ENCODE measurements around the gene CCDC88C. TPM values are rescaled to one million over a fixed set of nuclear protein-coding genes. Genes with fewer than 3 reads are reported as not detected.

The CCDC88C gene
- total RNA-seq, 4 donors from 2014 or later, result 1.1 to 2.7 (median 2.1) TPM

DNA sequence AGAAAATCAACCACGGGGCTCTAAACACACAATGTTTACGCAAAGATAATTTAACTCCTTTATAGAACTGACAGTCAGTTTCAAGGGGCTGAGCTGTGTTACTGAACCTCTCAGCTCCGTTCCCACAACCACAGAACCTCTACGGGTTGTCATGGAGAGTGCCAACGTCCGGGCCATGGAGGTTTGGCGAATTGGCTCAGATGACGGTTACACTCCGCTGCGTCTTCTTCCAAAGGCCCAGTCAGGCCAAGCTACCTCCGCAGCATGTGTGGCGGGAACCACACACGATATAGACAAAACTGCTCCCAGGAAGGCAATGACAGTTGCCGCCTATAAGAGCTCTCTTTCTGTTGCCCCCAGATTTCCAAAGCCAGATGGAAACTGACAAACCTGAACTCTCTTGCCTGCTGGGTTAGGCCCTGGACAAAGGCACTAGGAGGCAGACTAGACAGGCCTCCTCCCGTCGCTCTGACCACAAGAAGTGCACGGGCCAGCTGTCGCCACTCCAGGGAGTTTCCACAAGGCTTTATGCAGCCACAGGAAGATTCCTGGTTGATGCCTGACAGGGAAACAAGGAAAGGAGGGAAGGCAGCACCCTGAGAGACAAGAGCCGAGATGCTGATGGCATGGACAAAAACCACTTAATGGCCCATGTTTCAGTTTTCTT, 30.3 kb downstream of the CCDC88C start:
- intact Hi-C loops (cut with DNase I; ENCODE audit: low total_unique reads), result no loop called here
- Histone ChIP-seq H3K27me3 (no peaks in the 10 kb centered on the region), H3K4me1 (no peaks in the 10 kb centered on the region), H3K4me3 (no peak overlapping the region), H3K36me3 (no peaks in the 10 kb centered on the region), H3K9me3 (no peaks in the 10 kb centered on the region), H3K27ac (no peak overlapping the region)
- in situ Hi-C loops (cut with MboI; ENCODE audit: low sequenced_read_pairs in 4 of 4), result no loop called here
- ATAC-seq (no peak), DNase-seq (no peak)
- TF ChIP-seq, protein P1, sequence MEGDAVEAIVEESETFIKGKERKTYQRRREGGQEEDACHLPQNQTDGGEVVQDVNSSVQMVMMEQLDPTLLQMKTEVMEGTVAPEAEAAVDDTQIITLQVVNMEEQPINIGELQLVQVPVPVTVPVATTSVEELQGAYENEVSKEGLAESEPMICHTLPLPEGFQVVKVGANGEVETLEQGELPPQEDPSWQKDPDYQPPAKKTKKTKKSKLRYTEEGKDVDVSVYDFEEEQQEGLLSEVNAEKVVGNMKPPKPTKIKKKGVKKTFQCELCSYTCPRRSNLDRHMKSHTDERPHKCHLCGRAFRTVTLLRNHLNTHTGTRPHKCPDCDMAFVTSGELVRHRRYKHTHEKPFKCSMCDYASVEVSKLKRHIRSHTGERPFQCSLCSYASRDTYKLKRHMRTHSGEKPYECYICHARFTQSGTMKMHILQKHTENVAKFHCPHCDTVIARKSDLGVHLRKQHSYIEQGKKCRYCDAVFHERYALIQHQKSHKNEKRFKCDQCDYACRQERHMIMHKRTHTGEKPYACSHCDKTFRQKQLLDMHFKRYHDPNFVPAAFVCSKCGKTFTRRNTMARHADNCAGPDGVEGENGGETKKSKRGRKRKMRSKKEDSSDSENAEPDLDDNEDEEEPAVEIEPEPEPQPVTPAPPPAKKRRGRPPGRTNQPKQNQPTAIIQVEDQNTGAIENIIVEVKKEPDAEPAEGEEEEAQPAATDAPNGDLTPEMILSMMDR (IDR thresholded peaks at IDR 0.05 in 4 of 5, conservative IDR thresholded peaks at IDR 0.05 in 1 of 5), result no peak
- TF ChIP-seq POLR2A (IDR thresholded peaks at IDR 0.05), result no peak

DNA sequence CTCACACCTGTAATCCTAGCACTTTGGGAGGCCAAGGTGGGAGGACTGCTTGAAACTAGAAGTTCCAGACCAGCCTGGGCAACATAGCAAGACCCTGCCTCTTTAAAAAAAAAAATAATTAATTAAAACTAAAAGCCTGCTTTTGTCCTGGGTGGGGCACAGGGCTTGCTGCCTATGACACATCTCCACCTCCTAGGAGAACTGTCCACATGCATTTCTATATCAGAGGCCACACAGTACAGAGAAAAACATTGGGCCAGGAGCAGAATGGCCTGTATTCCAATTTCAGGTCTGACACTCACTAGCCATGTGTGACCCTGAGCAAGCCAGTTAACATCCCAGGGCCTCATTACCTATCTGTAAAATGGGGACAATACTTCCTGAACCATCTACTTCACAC, 31.9 kb downstream of the CCDC88C start:
- H3K27ac ChIP-seq, result no peak overlapping the region
- TF ChIP-seq POLR2A (IDR thresholded peaks at IDR 0.05), result no peak
- intact Hi-C loops (cut with DNase I; ENCODE audit: low total_unique reads) (no loop called here), in situ Hi-C loops (cut with MboI; ENCODE audit: low sequenced_read_pairs in 4 of 4) (no loop called here)
- DNase-seq (no peak), ATAC-seq (no peak)
- no peaks in the 10 kb centered on the region for H3K27me3 ChIP-seq
- no peaks in the 10 kb centered on the region for H3K4me1 ChIP-seq
- no peaks in the 10 kb centered on the region for H3K36me3 ChIP-seq
- no peaks in the 10 kb centered on the region for H3K9me3 ChIP-seq
- H3K4me3 ChIP-seq, result no peak overlapping the region

DNA sequence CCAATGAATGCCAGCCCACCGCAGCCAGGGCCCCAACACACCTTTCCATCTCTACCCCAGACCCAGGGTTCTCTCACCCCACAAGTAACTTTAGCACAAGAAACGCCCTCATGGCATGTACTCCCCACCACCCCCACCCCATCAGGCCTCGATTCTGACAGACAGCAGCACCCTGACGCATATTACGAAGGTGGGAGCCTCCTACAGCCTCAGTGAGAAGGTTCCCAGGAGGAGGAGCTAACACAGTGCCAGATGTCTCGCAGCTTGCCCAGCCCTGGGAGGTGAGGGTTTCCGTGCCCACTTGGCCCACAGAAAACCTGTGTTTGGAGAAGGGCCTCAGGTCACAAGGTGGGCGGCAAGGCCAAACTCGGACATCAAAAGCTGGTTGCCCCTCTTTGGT, 32.4 kb downstream of the CCDC88C start:
- intact Hi-C loops (cut with DNase I; ENCODE audit: low total_unique reads), result no loop called here
- Histone ChIP-seq H3K9me3 (no peaks in the 10 kb centered on the region), H3K27me3 (no peaks in the 10 kb centered on the region), H3K4me3 (no peak overlapping the region), H3K27ac (no peak overlapping the region), H3K36me3 (no peaks in the 10 kb centered on the region), H3K4me1 (no peaks in the 10 kb centered on the region)
- TF ChIP-seq, protein P1 (IDR thresholded peaks at IDR 0.05 in 4 of 5, conservative IDR thresholded peaks at IDR 0.05 in 1 of 5), result no peak
- TF ChIP-seq POLR2A (IDR thresholded peaks at IDR 0.05), result no peak
- DNase-seq, result no peak
- in situ Hi-C loops (cut with MboI; ENCODE audit: low sequenced_read_pairs in 4 of 4), result no loop called here
- ATAC-seq, result no peak

DNA sequence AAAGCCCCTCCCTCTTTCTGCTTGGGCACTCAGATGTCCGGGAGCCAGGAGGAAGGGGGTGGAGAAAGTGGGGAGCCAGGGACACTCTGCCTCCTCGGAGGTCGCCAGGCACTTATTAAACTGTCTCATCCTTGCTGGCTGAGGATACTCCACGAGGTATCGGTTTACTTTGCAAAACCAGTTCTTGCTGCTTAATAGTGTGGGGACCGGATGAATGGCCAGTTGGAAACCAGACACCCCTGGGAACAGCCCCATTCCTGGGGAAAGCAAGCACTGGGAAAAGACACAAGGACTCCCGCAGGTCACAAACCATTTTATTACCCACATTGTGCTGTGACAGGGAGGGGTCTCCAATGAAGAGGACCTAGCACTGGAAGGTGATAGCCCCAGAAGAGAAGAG, 34.2 kb downstream of the CCDC88C start:
- in situ Hi-C loops (cut with MboI; ENCODE audit: low sequenced_read_pairs in 4 of 4), result no loop called here
- Histone ChIP-seq H3K4me1 (peaks cover 0 to 4% of the 10 kb centered on the region in 2 donors), H3K36me3 (no peaks in the 10 kb centered on the region), H3K4me3 (no peak overlapping the region), H3K9me3 (no peaks in the 10 kb centered on the region), H3K27me3 (no peaks in the 10 kb centered on the region), H3K27ac (no peak overlapping the region)
- intact Hi-C loops (cut with DNase I; ENCODE audit: low total_unique reads), result no loop called here
- no peak for DNase-seq
- no peak for TF ChIP-seq POLR2A (IDR thresholded peaks at IDR 0.05)
- no peak for ATAC-seq

DNA sequence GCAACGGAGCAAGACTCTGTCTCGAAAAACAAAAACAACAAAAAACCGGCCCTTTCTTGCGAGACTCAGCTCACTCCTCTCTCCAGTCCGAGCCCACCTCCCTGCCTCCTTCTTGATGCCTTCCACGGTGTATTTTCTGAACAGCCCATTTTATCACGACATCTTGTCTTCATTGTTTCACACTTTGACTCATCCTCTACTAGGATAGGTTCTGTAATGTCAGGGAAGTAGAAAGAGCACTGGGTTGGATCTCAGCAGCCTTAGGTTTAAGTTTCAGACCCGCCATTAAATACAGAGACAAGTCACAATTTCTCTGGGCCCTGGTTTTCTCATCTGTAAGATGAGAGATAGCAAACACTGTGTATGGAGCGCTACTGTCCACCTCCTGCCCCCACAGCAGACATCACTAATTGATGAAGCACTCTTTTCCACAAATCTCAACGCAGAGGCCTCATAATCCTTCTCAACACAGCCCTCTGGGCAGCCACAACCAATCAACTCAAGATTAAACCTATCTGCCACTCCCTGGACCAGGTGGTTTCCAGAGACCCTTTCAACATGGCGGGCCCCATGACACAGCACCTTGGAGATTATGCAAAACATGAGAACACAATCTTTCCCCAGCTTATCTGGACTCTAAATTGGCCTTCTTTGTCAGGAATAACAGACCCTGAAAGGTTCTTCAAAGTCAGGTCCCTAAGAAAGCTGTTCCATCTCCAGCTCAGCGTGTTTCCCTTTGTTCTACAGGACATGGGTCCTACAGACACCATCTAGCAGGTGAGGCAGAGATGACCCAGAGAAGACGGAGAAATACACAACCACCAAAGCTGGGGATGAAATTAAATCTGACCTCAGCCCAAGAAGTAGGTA, 35.6 kb downstream of the CCDC88C start:
- Histone ChIP-seq H3K27me3 (no peaks in the 10 kb centered on the region), H3K27ac (no peak overlapping the region), H3K36me3 (no peaks in the 10 kb centered on the region), H3K9me3 (no peaks in the 10 kb centered on the region), H3K4me3 (no peak overlapping the region), H3K4me1 (peaks cover 0 to 7% of the 10 kb centered on the region in 2 donors)
- TF ChIP-seq, protein P1 (IDR thresholded peaks at IDR 0.05 in 4 of 5, conservative IDR thresholded peaks at IDR 0.05 in 1 of 5), result no peak
- no peak for TF ChIP-seq POLR2A (IDR thresholded peaks at IDR 0.05)
- DNase-seq (no peak), ATAC-seq (no peak)
- in situ Hi-C loops (cut with MboI; ENCODE audit: low sequenced_read_pairs in 4 of 4), result no loop called here
- intact Hi-C loops (cut with DNase I; ENCODE audit: low total_unique reads), result no loop called here
